ENCODE measurements around the gene INPPL1.
"Not testable (repeated sequence)": the region's sequence is repeated elsewhere in the genome, so short reads cannot be mapped to it uniquely, and the experiment has no call there.

INPPL1 gene

DNA sequence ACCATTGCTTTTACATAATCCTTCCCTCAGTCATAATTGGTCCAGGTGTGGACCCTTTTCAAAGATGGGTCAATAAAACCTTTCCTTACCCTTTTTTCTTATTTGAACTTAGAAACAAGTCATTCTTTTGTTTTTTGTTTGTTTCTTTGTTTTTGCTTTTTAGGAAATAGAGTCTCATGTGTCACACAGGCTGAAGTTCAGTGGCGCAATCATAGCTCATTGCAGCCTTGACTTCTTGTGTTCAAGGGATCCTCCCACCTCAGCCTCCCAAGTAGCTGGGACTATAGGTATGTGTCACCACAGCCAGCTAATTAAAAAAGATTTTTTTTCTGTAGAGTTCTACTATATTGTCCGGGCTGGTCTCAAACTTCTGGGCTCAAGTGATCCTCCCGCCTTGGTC is 28.8 kb downstream of the INPPL1 start:
- H3K4me1 Mint-ChIP-seq, result peaks cover 10 to 17% of the 10 kb centered on the region in 2 donors
- no peak overlapping the region for H3K4me3 Mint-ChIP-seq
- peaks cover 20 to 44% of the 10 kb centered on the region in 2 donors for H3K27me3 Mint-ChIP-seq
- H3K9me3 Mint-ChIP-seq, result peaks cover 4 to 5% of the 10 kb centered on the region in 2 donors
- ATAC-seq (replicated peaks) (no peak), DNase-seq (no peak)
- H3K36me3 Mint-ChIP-seq, result no peaks in the 10 kb centered on the region
- H3K27ac Mint-ChIP-seq, result no peak overlapping the region

DNA sequence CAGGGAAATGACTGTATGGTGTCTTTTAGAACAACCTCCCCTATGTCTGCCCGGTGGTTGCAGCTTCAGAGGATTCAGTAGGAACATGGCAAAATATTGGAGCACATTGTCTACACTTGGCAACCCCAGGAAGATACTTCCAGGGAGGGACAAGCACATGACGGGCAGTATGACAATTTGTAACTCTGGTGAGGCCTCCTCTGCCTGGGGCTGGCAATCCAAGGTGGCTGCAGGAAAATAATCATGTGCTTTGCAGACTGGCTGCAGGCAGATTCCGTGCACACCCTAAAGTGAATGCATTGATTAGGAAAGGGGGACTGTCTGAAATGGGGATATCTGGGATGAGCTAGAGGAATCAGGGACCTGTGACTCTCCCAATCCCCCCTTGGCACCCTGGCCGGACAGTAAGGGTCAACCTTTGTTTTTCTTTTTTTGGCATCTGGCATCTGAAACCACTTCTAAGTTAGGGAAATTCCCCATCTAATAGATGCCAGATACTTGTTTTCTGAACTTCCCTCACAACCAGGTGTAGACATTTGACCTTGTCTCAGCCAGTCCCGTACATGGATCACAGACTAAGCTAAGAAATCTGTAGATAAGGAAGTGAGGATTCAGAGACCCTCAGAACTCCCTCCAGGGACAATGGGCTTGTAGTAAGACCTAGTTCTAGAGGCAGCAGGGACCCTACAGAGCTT is 29.9 kb downstream of the INPPL1 start:
- peaks cover 10 to 17% of the 10 kb centered on the region in 2 donors for H3K4me1 Mint-ChIP-seq
- no peaks in the 10 kb centered on the region for H3K36me3 Mint-ChIP-seq
- peaks cover 20 to 43% of the 10 kb centered on the region in 2 donors for H3K27me3 Mint-ChIP-seq
- no peak for DNase-seq
- no peak overlapping the region for H3K27ac Mint-ChIP-seq
- H3K4me3 Mint-ChIP-seq, result no peak overlapping the region
- peaks cover 4 to 5% of the 10 kb centered on the region in 2 donors for H3K9me3 Mint-ChIP-seq
- ATAC-seq (replicated peaks), result peak; percentile 69

DNA sequence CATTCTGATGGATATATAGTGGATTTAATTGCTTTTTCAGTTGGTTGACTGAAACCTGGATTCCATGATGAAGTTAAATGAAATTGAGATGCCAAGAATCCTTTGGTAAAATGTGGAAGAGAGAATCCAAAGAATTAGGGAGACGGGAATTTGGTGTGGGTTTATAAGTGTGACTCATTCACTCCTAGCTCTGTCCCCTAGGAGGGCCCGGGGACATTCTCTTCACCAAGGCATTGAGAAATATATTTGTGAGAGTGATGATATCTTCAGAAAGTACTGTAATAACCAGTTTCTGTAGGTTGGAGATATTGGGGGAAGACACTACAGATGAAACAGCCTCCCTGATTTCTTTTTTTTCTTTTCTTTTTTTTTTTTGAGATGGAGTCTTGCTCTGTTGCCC is 33.0 kb downstream of the INPPL1 start:
- ATAC-seq (replicated peaks), result no peak
- H3K36me3 Mint-ChIP-seq, result no peaks in the 10 kb centered on the region
- peaks cover 4 to 5% of the 10 kb centered on the region in 2 donors for H3K9me3 Mint-ChIP-seq
- H3K27me3 Mint-ChIP-seq, result peaks cover 18 to 34% of the 10 kb centered on the region in 2 donors
- no peak for DNase-seq
- peaks cover 10% of the 10 kb centered on the region in 2 donors for H3K4me1 Mint-ChIP-seq
- no peak overlapping the region for H3K27ac Mint-ChIP-seq
- H3K4me3 Mint-ChIP-seq, result no peak overlapping the region

DNA sequence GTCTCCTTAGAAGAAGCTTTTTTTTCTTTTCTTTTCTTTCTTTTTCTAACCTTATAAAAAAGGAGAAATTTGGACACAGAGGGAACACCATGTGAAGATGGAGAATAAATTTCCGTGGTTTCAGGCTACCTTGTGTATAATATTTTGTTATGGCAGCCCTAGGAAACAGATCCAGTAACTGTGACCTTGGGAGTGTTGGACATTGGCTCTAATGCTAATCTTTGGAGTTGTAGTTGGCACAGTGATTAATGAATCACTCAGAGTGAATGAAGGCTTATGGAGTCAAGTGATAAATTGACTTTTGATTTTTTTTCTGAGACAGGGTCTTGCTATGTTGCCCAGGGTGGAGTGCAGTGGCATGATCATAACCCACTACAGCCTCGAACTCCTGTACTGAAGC is 34.9 kb downstream of the INPPL1 start:
- Mint-ChIP-seq H3K4me1 (peaks cover 6 to 8% of the 10 kb centered on the region in 2 donors), H3K27ac (no peak overlapping the region), H3K27me3 (peaks cover 24 to 32% of the 10 kb centered on the region in 2 donors), H3K36me3 (no peaks in the 10 kb centered on the region), H3K4me3 (no peak overlapping the region), H3K9me3 (peaks cover 0 to under 1% of the 10 kb centered on the region in 2 donors)
- ATAC-seq (replicated peaks) (no peak), DNase-seq (no peak)

DNA sequence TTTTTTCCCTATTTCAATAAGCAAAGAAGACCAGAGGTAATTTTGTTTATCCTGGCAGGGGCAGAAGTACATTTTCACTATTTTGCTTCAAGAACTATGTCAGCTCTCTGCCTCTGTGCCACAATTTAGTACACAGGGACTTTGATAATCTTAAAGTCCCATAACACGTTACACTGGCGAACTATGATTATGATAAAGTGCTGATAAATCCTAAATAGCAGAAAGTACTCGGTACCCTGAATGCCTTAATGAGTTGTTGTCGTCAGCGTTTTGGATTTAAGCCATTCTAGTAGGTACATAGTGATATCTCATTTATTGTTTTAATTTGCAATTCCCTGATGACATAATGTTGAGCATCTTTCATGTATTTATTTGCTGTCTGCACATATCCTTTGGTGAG is 36.0 kb downstream of the INPPL1 start:
- Mint-ChIP-seq H3K27ac (no peak overlapping the region), H3K4me1 (peaks cover 0 to 3% of the 10 kb centered on the region in 2 donors)

DNA sequence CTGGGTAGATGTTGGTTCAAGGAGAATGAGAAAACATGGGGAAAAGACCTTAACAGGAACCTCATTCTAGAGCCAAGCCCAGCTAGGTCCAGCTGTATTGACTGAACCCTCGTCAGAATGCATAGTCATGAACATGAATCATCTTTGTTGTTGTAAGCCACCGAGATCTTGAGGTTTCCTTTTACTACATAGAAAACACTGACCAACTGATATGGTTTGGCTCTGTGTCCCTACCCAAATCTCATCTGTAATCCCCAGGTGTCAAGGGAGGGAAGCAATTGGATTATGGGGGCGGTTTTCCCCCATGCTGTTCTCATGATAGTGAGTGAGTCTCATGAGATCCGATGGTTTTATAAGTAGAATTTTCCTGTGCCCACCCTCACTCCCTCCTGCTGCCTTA is 38.8 kb downstream of the INPPL1 start:
- Mint-ChIP-seq H3K36me3 (no peaks in the 10 kb centered on the region), H3K27me3 (peaks cover 27 to 29% of the 10 kb centered on the region in 2 donors), H3K4me3 (no peak overlapping the region), H3K4me1 (peaks cover 0 to 3% of the 10 kb centered on the region in 2 donors), H3K9me3 (no peaks in the 10 kb centered on the region), H3K27ac (no peak overlapping the region)
- DNase-seq (no peak), ATAC-seq (replicated peaks) (no peak)

More for the DNA sequence above, 36.0 kb downstream of the INPPL1 start:
- DNase-seq, result no peak
- no peaks in the 10 kb centered on the region for H3K9me3 Mint-ChIP-seq
- H3K27me3 Mint-ChIP-seq, result peaks cover 20 to 29% of the 10 kb centered on the region in 2 donors
- no peak for ATAC-seq (replicated peaks)
- no peaks in the 10 kb centered on the region for H3K36me3 Mint-ChIP-seq
- no peak overlapping the region for H3K4me3 Mint-ChIP-seq

DNA sequence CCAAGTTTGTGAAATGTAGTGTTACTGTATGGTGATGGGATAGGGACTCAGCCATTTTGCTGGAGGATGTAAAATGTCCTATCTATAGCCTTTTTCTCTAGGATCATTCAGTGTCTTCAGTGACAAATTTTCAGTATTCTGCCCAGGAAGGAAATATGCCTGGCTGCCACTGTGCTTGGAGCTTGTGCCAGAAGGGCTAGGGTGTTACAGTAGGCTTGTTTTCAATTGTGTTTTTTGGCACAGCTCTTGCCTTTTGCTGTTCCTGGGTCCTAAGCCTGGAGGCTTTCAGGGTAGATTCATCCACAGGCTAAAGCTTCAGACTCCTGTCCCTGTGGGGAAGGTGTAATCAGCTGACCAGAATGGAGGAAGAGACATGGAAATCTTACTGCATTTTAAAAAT is 41.4 kb downstream of the INPPL1 start:
- ATAC-seq (replicated peaks), result no peak
- no peak overlapping the region for H3K4me3 Mint-ChIP-seq
- H3K4me1 Mint-ChIP-seq, result peaks cover 3 to 4% of the 10 kb centered on the region in 2 donors
- no peaks in the 10 kb centered on the region for H3K36me3 Mint-ChIP-seq
- H3K27me3 Mint-ChIP-seq, result peaks cover 32 to 37% of the 10 kb centered on the region in 2 donors
- H3K9me3 Mint-ChIP-seq, result no peaks in the 10 kb centered on the region
- no peak overlapping the region for H3K27ac Mint-ChIP-seq
- DNase-seq, result no peak

DNA sequence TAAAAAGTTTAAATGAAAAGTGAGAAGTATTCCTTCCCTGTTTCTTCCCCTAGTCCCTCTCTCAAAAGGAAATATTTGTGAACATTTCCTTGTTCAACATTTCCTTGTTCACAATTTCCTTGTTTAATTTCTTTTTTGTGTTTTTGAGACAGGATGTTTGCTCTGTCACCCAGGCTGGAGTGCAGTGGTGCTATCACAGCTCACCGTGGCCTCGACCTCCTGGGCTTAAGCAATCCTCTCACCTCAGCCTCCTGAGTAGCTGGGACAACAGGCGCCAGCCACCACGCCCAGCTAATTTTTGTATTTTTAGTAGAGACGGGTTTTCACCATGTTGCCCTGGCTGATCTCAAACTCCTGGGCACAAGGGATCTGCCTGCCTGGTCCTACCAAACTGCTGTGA is 42.4 kb downstream of the INPPL1 start:
- not testable (repeated sequence) for H3K4me1 Mint-ChIP-seq

DNA sequence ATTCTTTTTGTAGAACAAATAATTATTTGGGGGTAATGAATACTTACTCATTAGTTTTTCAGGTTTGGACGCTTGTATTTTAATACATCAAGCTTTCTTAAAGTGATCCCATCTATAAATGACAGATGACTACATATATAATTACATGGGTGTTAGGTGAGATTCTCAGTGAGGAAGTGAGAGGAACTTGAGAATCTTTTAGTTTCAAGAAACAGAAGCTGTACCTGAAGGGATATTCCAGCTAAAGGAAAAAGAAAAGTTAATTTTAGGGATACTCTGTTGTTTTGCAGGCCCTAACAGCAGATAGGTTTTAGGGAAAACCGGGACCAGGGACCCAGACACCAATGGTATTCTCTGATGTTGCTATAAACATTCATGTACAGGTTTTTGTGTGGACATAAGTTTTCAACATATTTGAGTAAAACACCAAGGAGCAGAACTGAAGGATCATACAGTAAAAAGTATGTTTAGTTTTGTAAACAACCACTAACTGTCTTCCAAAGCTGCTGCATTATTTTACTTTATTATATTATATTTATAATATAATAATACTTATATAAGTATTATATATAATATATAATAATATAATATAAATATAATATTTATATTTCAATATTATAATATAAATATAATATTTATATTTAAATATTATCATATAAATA is 43.5 kb downstream of the INPPL1 start:
- Mint-ChIP-seq H3K4me1 (peaks cover 3 to 4% of the 10 kb centered on the region in 2 donors), H3K27me3 (peaks cover 25 to 29% of the 10 kb centered on the region in 2 donors), H3K4me3 (no peak overlapping the region), H3K36me3 (no peaks in the 10 kb centered on the region), H3K9me3 (no peaks in the 10 kb centered on the region), H3K27ac (no peak overlapping the region)
- DNase-seq (no peak), ATAC-seq (replicated peaks) (no peak)

More for the DNA sequence above, 42.4 kb downstream of the INPPL1 start:
- not testable (repeated sequence) for H3K4me3 Mint-ChIP-seq; H3K9me3 Mint-ChIP-seq; DNase-seq; ATAC-seq (replicated peaks); H3K36me3 Mint-ChIP-seq; H3K27ac Mint-ChIP-seq
- peaks cover 32 to 35% of the 10 kb centered on the region in 2 donors for H3K27me3 Mint-ChIP-seq

DNA sequence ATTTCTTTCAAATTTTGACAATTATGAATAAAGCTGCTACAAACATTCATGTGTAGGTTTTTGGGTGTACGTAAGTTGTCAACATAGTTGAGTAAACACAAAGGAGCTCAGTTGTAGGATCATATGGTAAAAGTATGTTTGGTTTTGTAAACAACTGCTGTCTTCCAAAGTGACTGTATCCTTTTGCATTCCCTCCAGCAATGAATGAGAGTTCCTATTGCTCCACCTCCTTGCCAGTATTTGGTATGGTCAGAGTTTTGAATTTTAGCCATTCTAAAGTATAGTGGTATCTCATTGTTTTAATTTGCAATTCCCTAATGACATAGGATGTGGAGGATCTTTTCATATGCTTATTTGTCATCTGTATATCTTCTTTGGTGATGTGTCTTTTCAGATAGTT is 47.4 kb downstream of the INPPL1 start:
- no peak overlapping the region for H3K4me3 Mint-ChIP-seq
- peaks cover 0 to 4% of the 10 kb centered on the region in 2 donors for H3K4me1 Mint-ChIP-seq
- no peak overlapping the region for H3K27ac Mint-ChIP-seq
- no peaks in the 10 kb centered on the region for H3K36me3 Mint-ChIP-seq
- no peak for DNase-seq
- no peak for ATAC-seq (replicated peaks)
- H3K9me3 Mint-ChIP-seq, result peaks cover 0 to 1% of the 10 kb centered on the region in 2 donors
- peaks cover 14 to 26% of the 10 kb centered on the region in 2 donors for H3K27me3 Mint-ChIP-seq

DNA sequence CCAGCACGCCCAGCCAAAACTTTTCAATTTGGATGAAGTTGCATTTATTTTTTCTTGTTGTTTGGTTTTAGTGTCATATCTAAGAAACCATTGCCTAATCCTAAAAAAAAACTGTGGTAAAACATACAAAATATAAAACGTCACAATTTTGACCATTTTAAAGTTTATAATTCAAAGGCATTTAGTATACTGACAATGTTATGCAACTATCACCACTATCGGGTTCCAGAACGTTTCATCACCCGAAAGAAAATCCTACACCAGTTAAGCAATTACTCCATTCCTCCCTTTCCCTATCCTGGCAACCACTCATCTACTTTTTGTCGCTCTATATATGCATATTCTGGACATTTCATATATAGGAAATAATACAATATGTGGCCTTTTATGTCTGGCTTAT is 49.9 kb downstream of the INPPL1 start:
- Mint-ChIP-seq H3K27ac (no peak overlapping the region), H3K36me3 (no peaks in the 10 kb centered on the region), H3K4me3 (no peak overlapping the region), H3K4me1 (peaks cover 0 to 4% of the 10 kb centered on the region in 2 donors), H3K27me3 (peaks cover 8 to 20% of the 10 kb centered on the region in 2 donors), H3K9me3 (peaks cover 0 to 1% of the 10 kb centered on the region in 2 donors)
- DNase-seq (no peak), ATAC-seq (replicated peaks) (no peak)

DNA sequence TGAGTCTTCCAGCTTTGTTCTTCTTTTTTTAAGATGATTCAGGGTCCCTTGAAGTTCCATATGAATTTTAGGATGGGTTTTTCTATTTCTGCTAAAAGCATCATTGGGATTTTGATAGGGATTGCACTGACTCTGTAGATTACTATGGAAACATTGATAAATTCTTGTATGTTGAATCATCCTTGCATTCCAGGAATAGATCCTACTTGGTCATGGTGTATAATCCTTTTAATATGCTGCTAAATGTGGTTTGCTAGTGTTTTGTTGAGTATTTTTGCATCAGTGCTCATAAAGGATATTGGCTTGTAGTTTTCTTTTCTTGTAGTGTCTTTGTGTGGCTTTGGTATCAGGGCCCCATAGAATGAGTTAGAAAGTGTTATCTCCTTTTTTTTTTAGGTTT is 54.3 kb downstream of the INPPL1 start:
- H3K27ac Mint-ChIP-seq, result no peak overlapping the region

DNA sequence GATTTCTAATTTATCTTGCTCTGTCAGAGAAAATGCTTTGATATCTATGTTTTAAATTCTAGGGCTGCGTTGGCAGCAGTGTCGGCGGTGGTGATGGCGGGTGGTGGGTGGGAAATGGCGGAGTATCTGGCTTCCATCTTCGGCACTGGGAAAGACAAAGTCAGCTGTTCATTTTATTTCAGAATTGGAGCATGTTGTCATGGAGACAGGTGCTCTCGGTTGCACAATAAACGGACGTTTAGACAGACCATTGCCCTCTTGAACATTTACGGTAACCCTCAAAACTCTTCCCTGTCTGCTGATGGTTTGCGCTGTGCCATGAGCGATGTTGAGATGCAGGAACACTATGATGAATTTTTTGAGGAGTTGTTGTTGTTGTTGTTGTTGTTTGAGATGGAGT is 55.5 kb downstream of the INPPL1 start:
- Mint-ChIP-seq H3K4me1 (no peaks in the 10 kb centered on the region), H3K36me3 (peaks cover 0 to 3% of the 10 kb centered on the region in 2 donors), H3K4me3 (no peak overlapping the region), H3K9me3 (peaks cover 0 to 5% of the 10 kb centered on the region in 2 donors), H3K27me3 (peaks cover 20 to 30% of the 10 kb centered on the region in 2 donors), H3K27ac (no peak overlapping the region)
- DNase-seq, result no peak
- ATAC-seq (replicated peaks), result no peak

More for the DNA sequence above, 54.3 kb downstream of the INPPL1 start:
- Mint-ChIP-seq H3K4me3 (no peak overlapping the region), H3K36me3 (peaks cover 0 to 3% of the 10 kb centered on the region in 2 donors), H3K4me1 (no peaks in the 10 kb centered on the region), H3K27me3 (peaks cover 23 to 29% of the 10 kb centered on the region in 2 donors), H3K9me3 (peaks cover 0 to 5% of the 10 kb centered on the region in 2 donors)
- DNase-seq (no peak), ATAC-seq (replicated peaks) (no peak)

DNA sequence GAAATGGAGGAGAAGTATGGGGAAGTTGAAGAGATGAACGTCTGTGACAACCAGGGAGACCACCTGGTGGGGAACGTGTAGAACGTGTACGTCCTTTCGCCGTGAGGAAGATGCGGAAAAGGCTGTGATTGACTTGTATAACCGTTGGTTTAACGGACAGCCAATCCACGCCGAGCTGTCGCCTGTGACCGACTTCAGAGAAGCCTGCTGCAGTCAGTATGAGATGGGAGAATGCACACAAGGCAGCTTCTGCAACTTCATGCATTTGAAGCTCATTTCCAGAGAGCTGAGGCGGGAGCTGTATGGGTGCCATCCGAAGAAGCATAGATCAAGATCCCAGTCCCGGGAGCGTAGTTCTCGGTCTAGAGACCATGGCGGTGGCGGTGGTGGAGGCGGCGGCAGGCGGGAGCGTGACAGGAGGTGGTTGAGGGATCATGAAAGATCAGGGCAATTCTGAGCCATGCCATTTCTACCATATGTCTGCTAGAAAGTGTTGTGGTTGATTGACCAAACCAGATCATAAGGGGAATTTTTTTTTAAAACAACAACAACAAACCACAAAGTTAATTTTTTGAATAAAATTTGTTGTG is 56.3 kb downstream of the INPPL1 start:
- H3K36me3 Mint-ChIP-seq, result peaks cover 0 to 3% of the 10 kb centered on the region in 2 donors
- H3K4me3 Mint-ChIP-seq, result no peak overlapping the region
- H3K27me3 Mint-ChIP-seq, result peaks cover 20 to 30% of the 10 kb centered on the region in 2 donors
- peaks cover 0 to 5% of the 10 kb centered on the region in 2 donors for H3K9me3 Mint-ChIP-seq
- ATAC-seq (replicated peaks), result no peak
- H3K4me1 Mint-ChIP-seq, result no peaks in the 10 kb centered on the region
- no peak for DNase-seq
- H3K27ac Mint-ChIP-seq, result no peak overlapping the region

All from stimulated activated naive B cell treated with anti-CD40 and anti-IgM and Interleukin-4, amounts not matched to agents 10 μg/mL and 1 μg/mL and 100 μg/mL, for 72 hours (primary cell).